Fibroblast of the aortic adventitia (primary cell): ENCODE data around the gene RXRA. TPM values are rescaled to one million over a fixed set of nuclear protein-coding genes. Genes with fewer than 3 reads are reported as not detected.

Source experiments
- DNase-seq: peaks from one replicate; pipeline ENCODE4 v3.0.0-alpha.2; 2010; ENCODE audit warnings: low read depth
- H3K4me3 ChIP-seq: 2 replicates; pipeline ENCODE4 v1.5.1; 2011; ENCODE audit warnings: low read depth, mild to moderate bottlenecking, control low read depth, low read length, moderate library complexity
- total RNA-seq: library from RNA; depleted of rRNA; stranded (reverse); fragments of >200 nt; gene quantifications from 2 replicates; pipeline ENCODE4 v1.2.3, GENCODE V29; 2012; ENCODE audit warnings: low replicate concordance
- TF ChIP-seq, protein P1 (sequence below): IDR thresholded peaks from 2 replicates; pipeline ENCODE4 v1.5.1; 2011; ENCODE audit warnings: mild to moderate bottlenecking, low read length, control low read depth, inconsistent platforms; ENCODE audit not compliant: insufficient read depth

Gene RXRA
- total RNA-seq, 1 donor, result 20.9 TPM

DNA sequence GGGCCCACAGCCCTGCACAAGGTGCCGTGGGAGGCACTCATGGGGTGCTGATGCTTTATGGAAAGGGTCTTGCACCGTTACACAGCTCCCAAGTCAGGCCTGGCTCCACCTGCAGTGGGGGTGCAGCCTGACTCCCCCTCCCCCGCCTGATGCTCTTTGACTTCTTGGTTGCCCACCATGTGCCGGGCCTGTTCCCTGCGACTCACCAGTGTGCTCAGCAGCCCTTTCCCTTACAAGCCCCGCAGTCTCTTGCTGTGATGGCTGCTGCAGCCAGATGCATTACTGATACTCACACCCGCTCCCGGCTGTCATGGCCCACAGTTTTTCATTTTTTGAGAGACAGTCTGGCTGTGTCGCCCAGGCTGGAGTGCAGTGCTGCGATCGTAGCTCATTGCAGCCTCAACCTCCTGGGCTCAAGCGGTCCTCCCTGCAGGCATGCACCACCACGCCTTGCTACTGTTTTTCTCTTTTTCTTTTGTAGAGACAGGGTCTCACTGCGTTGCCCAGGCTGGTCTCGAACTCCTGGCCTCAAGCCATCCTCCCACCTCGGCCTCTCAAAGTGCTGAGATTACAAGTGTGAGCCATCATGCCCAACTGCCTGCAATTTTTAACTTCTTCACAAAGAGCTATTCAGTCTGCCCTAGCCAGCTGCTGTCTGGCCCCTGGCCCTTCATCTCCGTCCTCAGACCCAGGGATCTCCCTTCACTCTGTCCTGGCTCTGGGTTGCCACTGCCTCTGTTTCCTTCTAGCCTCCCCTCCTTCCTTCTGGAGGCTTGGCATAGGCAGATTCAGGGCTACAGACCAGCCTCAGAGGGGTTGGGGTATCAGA is 109.5 kb downstream of the RXRA start:
- no peak for DNase-seq
- TF ChIP-seq, protein P1, sequence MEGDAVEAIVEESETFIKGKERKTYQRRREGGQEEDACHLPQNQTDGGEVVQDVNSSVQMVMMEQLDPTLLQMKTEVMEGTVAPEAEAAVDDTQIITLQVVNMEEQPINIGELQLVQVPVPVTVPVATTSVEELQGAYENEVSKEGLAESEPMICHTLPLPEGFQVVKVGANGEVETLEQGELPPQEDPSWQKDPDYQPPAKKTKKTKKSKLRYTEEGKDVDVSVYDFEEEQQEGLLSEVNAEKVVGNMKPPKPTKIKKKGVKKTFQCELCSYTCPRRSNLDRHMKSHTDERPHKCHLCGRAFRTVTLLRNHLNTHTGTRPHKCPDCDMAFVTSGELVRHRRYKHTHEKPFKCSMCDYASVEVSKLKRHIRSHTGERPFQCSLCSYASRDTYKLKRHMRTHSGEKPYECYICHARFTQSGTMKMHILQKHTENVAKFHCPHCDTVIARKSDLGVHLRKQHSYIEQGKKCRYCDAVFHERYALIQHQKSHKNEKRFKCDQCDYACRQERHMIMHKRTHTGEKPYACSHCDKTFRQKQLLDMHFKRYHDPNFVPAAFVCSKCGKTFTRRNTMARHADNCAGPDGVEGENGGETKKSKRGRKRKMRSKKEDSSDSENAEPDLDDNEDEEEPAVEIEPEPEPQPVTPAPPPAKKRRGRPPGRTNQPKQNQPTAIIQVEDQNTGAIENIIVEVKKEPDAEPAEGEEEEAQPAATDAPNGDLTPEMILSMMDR, result no peak
- no peak overlapping the region for H3K4me3 ChIP-seq

DNA sequence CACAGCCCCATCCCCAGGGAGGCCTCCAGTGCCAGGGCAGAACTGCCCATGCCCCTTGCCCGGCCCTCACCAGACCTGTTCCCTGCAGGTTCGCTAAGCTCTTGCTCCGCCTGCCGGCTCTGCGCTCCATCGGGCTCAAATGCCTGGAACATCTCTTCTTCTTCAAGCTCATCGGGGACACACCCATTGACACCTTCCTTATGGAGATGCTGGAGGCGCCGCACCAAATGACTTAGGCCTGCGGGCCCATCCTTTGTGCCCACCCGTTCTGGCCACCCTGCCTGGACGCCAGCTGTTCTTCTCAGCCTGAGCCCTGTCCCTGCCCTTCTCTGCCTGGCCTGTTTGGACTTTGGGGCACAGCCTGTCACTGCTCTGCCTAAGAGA is 110.1 kb downstream of the RXRA start:
- DNase-seq, result no peak
- no peak overlapping the region for H3K4me3 ChIP-seq
- TF ChIP-seq, protein P1, result no peak

DNA sequence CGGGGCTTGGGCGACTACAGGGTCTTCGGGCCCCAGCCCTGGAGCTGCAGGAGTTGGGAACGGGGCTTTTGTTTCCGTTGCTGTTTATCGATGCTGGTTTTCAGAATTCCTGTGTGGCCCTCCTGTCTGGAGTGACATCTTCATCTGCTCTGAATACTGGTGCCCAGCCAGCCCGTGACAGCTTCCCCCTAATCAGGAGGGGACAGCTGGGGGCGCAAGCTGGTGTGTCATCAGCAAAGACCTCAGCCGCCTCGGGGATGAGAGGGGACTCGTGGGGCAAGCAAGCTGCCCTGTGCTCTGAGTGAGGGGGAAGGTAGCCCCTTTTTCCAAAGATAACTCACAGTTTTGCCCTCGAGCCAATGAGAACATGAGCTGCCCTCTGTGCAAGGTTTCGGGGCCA is 110.7 kb downstream of the RXRA start:
- no peak overlapping the region for H3K4me3 ChIP-seq
- DNase-seq, result no peak
- TF ChIP-seq, protein P1, result no peak

DNA sequence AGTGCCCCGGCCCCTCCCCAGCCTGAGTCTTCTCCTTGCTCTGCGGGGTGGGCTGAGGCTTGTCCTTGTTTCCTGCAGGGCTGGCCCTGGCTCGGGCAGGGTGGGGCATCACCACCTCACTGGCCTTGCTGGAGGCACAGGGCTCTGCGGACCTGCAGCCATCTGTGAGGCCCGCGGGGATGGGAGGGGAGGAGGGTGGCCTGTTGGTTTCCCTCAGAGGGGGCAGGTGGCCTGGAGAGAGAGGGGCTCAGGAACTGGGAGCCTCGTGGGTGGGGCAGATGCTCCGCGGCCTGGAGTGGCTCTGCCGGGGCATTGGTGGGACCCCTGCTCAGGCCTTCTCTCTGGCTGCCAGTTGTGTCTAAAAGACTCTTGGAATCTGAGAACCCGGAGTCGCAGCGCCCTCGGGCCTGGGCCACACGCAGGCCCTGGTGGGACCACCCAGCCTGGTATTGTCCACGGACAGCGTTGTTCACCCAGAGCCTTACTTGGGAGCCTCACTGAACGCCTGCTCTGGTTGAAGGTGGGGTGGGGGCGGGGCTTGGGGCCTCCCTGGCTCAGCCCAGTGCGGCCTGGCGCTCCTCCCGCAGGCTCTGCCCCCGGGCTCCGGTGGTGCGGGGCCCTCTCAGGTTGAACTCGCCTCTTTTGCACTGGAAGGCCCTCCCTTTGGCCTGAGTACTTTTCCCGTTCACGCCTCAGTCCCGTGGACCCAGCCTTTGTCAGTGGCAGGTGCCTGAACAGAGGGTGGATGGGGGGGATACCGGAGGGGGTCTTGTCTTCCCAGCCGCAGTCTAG is 111.3 kb downstream of the RXRA start:
- H3K4me3 ChIP-seq, result no peak overlapping the region
- TF ChIP-seq, protein P1, result no peak
- no peak for DNase-seq

DNA sequence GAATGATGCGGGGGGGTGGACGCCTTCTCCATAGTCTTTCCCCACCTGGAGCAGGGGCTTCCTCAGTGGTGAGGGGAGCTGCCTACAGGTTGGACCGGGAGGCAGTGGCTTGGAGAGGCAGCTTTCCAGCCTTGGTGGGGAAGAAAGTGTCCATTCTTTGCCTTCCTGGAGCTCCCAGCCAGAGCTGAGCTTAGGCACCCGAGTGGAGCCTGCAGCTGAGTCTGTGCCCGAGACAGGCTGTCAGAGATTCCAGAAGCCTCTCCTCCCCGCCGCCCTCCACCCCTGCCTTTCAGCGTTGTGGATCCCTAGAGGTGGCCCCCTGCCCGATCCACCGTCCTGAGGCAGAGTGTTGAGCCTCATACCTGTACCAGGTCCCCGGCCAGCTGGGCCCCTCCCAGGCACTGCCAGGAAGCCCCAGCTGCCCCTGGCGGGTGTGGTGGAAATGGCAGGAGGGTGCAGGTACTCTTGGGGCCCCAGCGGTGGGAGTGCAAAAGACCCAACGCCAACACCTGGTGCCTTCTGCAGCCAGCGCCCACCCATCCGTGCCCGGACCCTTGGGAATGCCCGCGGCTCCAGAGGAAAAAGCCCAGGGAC is 112.0 kb downstream of the RXRA start:
- TF ChIP-seq, protein P1, result no peak
- no peak for DNase-seq

DNA sequence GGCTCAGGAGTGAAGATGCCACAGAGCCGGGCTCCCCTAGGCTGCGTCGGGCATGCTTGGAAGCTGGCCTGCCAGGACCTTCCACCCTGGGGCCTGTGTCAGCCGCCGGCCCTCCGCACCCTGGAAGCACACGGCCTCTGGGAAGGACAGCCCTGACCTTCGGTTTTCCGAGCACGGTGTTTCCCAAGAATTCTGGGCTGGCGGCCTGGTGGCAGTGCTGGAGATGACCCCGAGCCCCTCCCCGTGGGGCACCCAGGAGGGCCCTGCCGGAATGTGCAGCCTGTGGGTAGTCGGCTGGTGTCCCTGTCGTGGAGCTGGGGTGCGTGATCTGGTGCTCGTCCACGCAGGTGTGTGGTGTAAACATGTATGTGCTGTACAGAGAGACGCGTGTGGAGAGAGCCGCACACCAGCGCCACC is 113.1 kb downstream of the RXRA start:
- TF ChIP-seq, protein P1, result no peak
- no peak for DNase-seq
- no peak overlapping the region for H3K4me3 ChIP-seq

More for the DNA sequence above, 112.0 kb downstream of the RXRA start:
- no peak overlapping the region for H3K4me3 ChIP-seq
